HFFc6 (cell line): Measurements from ENCODE around the gene NDUFA9. TPM values are rescaled to one million over a fixed set of nuclear protein-coding genes. Genes with fewer than 3 reads are reported as not detected.

Experiments used
- DNase-seq: peaks from one replicate; pipeline ENCODE4 v3.0.0-alpha.2; 2018
- H3K27ac Mint-ChIP-seq: 2 replicates; pipeline ENCODE4 v1.8.0; 2020; ENCODE audit warnings: mild to moderate bottlenecking, mixed read lengths
- H3K27me3 Mint-ChIP-seq: 2 replicates; pipeline ENCODE4 v1.8.0; 2021; ENCODE audit warnings: mild to moderate bottlenecking, moderate library complexity, mixed read lengths; ENCODE audit not compliant: insufficient read depth
- H3K36me3 Mint-ChIP-seq: 2 replicates; pipeline ENCODE4 v1.8.0; 2021; ENCODE audit warnings: low read depth, mixed read lengths
- H3K4me1 Mint-ChIP-seq: 2 replicates; pipeline ENCODE4 v1.8.0; 2020; ENCODE audit warnings: low read depth, mixed read lengths
- H3K4me3 Mint-ChIP-seq: 2 replicates; pipeline ENCODE4 v1.8.0; 2020; ENCODE audit warnings: mild to moderate bottlenecking, moderate library complexity, mixed read lengths
- H3K9me3 Mint-ChIP-seq: 2 replicates; pipeline ENCODE4 v1.8.0; 2020; ENCODE audit warnings: mild to moderate bottlenecking, mixed read lengths
- total RNA-seq, 6 experiments: library from RNA; stranded (reverse); fragmentation: NEBNext Ultra II Directional; extraction: Animal tissue kit (Norgen Biotek cat#: 25700); gene quantifications; 2 replicates in 1 of 6; 3 replicates in 5 of 6; pipeline ENCODE4 v1.2.3, GENCODE V29; 2021
- TF ChIP-seq, protein P1 (sequence below): fragments of 200-600 bp; sonication (generic); IDR thresholded peaks from 2 replicates; pipeline ENCODE4 v1.5.0; 2021; ENCODE audit warnings: antibody characterized with exemption, mild to moderate bottlenecking

NDUFA9 gene
- total RNA-seq, 6 experiments from 2014 or later = 91.0 to 112 (median 97.4) TPM

DNA sequence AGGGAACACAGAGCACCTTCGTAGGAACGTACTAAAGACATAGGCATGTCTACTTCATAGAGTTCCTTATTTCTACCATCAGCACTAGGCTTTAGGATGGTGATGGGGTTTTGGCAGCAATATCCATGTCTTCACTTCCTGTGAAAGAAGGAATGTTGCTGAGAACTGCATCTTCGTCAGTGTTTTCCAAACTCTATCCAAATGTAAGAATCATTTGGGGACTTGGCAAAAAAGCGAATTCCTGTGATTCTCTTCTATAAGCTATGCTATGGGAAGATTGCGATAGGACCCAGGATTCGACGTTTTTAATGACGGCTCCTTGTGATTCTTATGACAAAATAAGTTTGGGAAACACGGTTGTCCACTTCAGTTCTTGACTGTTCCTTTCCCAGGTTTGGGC, 39.8 kb upstream of the NDUFA9 start:
- peaks cover 2% of the 10 kb centered on the region; the same call in 1 of the 2 replicates for H3K27me3 Mint-ChIP-seq
- TF ChIP-seq, protein P1, sequence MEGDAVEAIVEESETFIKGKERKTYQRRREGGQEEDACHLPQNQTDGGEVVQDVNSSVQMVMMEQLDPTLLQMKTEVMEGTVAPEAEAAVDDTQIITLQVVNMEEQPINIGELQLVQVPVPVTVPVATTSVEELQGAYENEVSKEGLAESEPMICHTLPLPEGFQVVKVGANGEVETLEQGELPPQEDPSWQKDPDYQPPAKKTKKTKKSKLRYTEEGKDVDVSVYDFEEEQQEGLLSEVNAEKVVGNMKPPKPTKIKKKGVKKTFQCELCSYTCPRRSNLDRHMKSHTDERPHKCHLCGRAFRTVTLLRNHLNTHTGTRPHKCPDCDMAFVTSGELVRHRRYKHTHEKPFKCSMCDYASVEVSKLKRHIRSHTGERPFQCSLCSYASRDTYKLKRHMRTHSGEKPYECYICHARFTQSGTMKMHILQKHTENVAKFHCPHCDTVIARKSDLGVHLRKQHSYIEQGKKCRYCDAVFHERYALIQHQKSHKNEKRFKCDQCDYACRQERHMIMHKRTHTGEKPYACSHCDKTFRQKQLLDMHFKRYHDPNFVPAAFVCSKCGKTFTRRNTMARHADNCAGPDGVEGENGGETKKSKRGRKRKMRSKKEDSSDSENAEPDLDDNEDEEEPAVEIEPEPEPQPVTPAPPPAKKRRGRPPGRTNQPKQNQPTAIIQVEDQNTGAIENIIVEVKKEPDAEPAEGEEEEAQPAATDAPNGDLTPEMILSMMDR = no peak
- no peak for DNase-seq
- H3K36me3 Mint-ChIP-seq = peaks cover 12% of the 10 kb centered on the region; the same call in 1 of the 2 replicates
- H3K4me1 Mint-ChIP-seq = peaks cover 15% of the 10 kb centered on the region
- no peak overlapping the region for H3K27ac Mint-ChIP-seq
- H3K9me3 Mint-ChIP-seq = no peaks in the 10 kb centered on the region
- H3K4me3 Mint-ChIP-seq = no peak overlapping the region

DNA sequence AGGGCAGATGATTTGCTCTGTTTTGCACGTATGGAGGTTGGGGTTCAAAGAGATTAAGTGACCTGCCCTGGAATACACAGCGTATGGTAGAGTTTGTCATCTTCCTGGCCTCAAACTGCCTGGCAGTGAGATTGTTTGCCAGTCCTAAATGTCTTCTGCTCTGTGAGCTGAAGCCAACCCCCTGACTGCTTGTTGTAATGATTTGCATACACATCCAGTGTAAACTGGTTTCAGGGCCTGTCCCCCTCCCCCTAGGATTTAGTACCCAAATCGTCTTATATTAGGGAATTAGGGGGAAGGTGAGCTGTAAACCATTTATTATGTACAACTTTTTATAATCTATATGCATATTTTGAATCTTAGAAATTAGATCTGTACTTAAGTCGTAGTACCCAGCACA, 38.4 kb upstream of the NDUFA9 start:
- no peak for DNase-seq
- H3K27me3 Mint-ChIP-seq = no peaks in the 10 kb centered on the region
- peaks cover 12% of the 10 kb centered on the region; the same call in 1 of the 2 replicates for H3K36me3 Mint-ChIP-seq
- no peaks in the 10 kb centered on the region for H3K9me3 Mint-ChIP-seq
- H3K4me1 Mint-ChIP-seq = peaks cover 15% of the 10 kb centered on the region
- TF ChIP-seq, protein P1 = no peak
- no peak overlapping the region for H3K4me3 Mint-ChIP-seq
- no peak overlapping the region for H3K27ac Mint-ChIP-seq

DNA sequence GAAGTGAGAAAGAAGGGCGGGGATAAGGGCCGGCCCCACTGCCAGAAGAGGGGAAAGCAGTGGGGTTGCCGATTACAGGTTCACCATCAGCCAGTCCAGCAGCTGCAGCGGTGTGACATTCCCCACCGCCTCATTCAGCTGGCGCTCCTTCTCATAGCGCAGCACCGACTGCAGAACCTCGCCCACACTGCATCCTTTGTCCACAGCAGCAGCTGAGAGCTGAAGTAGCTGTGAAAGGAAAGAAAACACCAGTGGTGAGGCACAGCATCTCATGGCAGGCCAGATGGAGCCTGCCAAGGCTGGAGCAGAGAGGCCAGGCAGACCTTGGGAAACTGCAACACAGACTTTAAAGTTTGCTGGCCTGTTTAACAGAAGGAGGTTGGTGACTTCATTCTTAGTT, 33.2 kb upstream of the NDUFA9 start:
- no peaks in the 10 kb centered on the region for H3K4me1 Mint-ChIP-seq
- H3K9me3 Mint-ChIP-seq = no peaks in the 10 kb centered on the region

DNA sequence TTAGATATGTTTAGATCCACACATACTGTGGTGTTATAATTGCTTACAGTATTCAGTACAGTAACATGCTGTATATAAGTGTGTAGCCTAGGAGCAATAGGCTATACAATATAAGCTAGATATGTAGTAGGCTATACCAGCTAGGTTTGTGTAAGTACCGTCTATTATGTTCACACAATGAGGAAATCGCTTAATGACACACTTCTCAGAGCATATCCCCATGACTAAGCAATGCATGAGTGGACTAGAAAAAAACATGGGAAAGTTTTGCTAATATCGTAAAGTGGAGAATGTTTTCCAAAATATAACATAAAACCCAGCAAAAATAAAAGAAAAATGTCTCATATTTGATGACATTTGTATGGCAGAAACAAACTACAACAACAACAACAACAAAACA, 27.4 kb upstream of the NDUFA9 start:
- Mint-ChIP-seq H3K27me3 (peaks cover 5% of the 10 kb centered on the region; the same call in 1 of the 2 replicates), H3K4me1 (no peaks in the 10 kb centered on the region), H3K4me3 (no peak overlapping the region), H3K36me3 (no peaks in the 10 kb centered on the region), H3K9me3 (no peaks in the 10 kb centered on the region), H3K27ac (no peak overlapping the region)
- TF ChIP-seq, protein P1 = no peak
- no peak for DNase-seq

More for the DNA sequence above, 33.2 kb upstream of the NDUFA9 start:
- peaks cover 12% of the 10 kb centered on the region; the same call in 1 of the 2 replicates for H3K36me3 Mint-ChIP-seq
- H3K27me3 Mint-ChIP-seq = no peaks in the 10 kb centered on the region
- H3K27ac Mint-ChIP-seq = no peak overlapping the region
- no peak for DNase-seq
- no peak overlapping the region for H3K4me3 Mint-ChIP-seq
- TF ChIP-seq, protein P1 = no peak

DNA sequence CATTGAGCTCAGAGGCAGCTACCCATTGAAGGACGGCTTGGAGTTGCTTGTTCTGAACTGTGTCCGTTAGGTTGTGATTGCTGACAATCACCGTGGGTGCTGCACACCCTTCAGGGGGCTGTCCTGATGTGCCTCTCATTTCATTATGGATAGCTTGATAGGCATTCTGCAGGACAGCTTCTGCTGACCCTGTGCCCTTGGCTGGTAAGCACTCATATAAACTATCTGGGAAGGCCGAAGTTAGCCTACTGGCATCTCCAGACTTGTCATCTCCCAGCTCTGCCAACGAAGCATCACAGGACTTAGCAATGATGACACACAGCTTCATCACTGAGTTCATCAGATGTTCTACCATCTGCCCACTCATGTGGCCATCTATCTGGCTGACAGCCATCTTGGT, 22.4 kb upstream of the NDUFA9 start:
- H3K27me3 Mint-ChIP-seq = peaks cover 10% of the 10 kb centered on the region

More for the DNA sequence above, 22.4 kb upstream of the NDUFA9 start:
- Mint-ChIP-seq H3K4me1 (no peaks in the 10 kb centered on the region), H3K4me3 (no peak overlapping the region), H3K9me3 (no peaks in the 10 kb centered on the region), H3K27ac (no peak overlapping the region), H3K36me3 (no peaks in the 10 kb centered on the region)
- DNase-seq = no peak
- TF ChIP-seq, protein P1 = no peak
